ENCODE measurements around the gene TMEM89.
A peak's percentile ranks its signal among the peaks of the same experiment; 100 is the strongest.

TMEM89 gene

GRCh38 chr3:48641396-48641795 is 19.8 kb upstream of the TMEM89 start:
- DNase-seq (ENCODE audit: low read depth) = no peak

DNA sequence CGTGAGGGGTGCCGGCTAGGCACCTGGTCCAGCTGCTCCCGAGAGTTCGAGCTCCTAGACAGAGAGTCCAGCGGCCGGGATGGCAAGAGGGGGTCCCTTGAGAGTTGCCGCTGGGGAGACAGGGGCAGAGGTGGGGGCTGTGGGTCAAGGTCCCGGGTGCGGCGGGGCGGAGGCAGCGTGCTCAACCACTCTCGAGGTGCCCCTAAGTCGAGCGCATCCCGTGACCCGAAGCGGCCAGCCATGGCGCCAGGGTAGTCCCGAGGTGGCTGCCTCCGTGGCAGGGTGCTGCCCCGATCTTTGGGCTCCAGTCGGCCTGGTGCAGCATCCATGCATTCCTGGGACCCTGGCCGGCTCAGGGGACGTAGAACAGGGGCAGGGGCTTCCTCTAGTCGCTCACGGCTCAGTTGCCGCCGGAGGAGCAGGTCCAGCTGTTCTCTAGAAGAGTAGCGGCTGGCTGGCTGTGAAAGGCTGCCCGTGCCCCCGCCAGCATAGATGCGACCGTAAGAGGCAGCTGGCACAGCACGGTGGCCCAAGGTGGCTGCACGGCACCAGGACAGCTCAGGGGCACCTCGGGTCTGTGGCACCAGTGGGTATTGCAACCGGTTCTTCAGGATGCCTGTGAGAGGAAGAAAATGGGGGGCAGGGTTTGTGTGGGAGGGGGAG is 18.5 kb upstream of the TMEM89 start:
- no peak for DNase-seq (ENCODE audit: low read depth)

DNA sequence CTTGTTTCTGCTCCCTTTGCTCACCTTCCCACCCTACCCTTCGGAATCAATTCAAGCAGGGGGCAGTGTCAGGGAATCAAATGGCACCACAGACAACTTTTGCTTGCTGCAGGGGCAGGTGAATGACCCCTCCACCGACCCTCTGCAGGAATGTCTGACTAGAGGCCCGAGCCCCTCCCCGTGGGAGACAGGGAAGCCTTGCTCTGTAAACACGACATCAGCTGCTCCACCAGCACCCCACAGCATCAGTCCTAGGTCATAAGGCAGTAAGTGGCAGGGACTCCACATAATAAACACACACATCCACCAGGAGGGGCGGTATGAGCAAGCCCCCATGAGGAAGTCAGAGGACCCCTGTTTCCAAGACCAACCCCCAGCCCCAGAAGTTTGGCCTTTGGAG is 15.7 kb upstream of the TMEM89 start:
- no peak for DNase-seq (ENCODE audit: low read depth)

DNA sequence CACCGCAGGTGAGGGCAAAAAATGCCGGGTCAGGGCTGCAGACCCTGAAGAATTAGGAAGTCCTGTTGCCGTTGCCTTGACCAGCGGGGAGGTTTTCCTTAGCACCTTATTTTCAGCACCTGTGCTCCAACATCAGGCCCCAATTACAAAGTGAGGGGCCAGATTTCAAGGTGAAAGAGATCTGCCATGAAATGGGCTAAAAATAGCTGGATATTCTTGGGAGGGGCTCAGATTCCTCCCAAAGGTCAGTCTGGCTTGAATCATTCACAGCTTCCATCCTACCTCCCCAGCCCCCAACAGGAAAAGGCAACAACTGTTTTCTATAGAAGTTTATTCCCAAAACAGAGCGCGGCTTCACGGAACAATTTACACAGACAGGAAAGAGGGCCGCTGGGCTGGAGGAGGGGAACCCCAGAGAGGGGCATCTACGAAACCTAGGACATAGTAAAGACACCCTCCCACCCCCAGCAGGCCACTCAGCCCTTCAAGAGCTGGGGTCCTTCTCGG is 14.6 kb upstream of the TMEM89 start:
- no peak for DNase-seq (ENCODE audit: low read depth)

- DNase-seq (ENCODE audit: low read depth) = peak; percentile 82
Measured at GRCh38 chr3:48635222-48636021, 13.9 kb upstream of the TMEM89 start, which contains the start of gene SLC26A6. TSS of gene SLC26A6 (minus strand) at chr3:48635461. CDS start at chr3:48635393, 68 bp downstream.

DNA sequence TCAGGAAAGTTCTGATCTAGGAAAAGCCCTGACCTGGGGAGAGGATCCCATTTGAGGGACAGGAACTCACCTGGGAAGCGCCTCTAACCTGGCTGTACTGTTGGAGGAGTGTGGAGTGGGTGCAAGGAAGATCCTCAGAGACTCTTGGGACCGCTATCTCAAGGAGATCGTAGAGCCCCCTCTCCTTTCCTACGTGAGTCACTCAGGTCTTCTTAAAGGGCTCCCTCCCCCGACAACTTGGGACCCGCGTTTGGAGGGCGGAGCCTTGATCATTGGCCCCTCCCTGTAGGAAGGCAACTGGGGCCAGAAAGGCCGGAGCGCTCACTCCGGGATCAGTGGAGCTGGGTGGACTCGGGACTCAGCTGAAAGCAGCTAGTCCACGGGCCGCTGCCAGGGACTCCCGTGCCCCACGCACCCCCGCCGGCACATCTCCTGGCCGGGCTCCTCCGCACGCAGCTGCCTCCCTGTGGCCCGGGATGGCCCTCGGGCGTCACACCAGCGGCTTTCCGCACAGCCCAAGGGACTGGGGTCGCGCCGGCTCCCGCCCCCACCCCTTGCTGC is 13.2 kb upstream of the TMEM89 start:
- DNase-seq (ENCODE audit: low read depth) = peak; percentile 19

DNA sequence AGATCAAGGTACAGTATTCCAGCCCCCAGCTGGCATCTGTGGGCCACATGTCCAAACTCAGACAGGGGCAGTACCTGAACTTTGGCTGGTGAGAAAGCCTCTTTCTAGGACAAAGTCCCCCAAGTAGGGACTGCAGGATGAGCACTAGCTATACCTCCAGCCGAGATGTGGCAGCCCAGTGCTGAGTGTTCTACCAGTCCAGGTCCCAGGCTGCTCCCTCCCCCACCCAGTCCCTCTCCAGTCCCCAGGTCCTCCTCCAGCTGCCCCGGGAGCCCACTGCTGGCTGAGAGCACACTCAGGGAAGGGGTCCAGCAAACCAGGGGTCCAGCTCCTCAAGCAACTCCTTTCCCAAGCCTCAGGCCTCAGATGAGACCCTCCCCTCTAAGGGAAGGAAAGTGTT is 12.2 kb upstream of the TMEM89 start:
- no peak for DNase-seq (ENCODE audit: low read depth)

- DNase-seq (ENCODE audit: low read depth) = no peak
Measured at GRCh38 chr3:48633256-48633655, 11.7 kb upstream of the TMEM89 start.

DNA sequence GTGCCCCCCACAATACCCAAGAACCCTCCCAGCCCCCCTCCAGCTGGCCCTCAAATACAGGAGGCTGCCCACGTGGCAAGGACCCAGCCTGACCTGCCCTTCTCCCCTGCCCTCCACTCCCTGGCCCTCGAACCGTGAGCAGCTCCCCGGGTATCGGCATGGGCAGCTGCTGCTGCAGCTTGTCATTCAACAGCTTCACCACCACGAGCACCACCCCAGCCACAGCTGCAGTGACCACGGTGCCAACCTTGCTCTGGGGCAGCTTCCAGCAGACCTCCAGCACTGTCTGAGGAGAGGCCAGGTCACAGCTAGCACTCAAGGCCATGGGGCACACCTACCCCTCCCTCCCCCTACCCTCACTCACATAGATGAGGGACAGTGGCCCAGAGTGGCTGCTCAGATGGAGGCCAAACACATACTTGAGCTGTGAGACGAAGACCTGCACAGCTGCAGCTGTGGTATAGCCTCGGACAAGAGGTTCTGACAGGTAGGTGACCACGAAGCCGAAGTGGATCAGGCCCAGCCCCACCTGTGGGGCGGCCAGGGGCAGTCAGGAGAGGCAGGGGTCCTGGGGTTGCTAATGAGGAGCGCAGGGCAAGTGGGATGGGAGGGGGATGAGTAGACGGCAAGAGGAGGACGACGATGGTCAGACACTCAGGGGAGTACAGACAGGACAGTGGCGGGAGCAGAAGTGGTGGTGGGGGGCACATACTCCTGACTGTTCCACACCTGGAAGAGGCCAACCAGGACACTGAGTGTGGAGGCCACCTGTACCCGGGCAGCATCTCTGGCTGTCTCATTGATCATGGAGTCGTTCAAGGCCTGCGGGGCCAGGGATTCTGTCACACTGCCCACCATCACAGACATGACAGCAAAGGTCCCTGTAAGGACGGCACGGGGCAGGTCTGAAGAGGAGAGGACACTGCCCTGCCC is 10.2 kb upstream of the TMEM89 start:
- DNase-seq (ENCODE audit: low read depth) = no peak

- DNase-seq (ENCODE audit: low read depth) = no peak
Measured at GRCh38 chr3:48630833-48631232, 9.3 kb upstream of the TMEM89 start.

DNA sequence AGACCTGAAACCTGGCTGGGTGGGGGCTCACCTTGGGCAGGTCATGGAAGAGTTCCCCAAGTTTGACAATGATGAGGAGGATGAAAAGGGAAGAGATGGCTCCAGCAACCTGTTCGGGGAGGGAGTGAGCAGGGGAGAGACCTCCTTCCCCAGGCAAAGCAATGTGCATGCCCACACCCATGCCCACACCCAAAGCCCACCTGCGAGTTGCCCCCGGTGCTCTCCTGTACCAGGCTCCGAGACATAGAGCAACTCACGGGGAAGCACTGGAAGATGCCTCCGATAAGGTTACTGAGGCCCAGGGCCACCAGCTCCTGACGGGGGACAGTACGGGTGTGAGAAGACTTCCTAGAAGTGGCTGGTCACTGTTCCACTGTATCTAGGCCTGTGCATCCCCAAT is 8.8 kb upstream of the TMEM89 start:
- DNase-seq (ENCODE audit: low read depth) = no peak

DNA sequence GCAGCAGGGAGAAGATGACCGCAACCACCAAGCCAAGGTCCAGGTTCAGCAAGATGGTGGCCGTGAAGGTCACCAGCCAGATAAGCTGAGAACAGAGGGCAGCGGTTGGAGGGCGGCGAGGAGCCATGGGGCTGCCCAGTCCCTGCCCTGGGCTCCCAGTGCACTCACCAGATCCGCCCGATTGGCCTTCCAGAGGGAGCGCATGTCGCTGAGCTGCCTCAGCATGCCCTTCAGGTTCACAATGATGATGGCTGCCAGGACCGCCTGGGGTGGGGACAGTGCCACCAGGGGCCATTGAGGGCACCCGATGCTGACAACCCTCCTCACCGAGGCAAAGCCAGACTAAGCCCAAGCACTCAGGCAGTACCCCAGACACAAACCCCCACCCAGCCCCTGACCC is 8.3 kb upstream of the TMEM89 start:
- no peak for DNase-seq (ENCODE audit: low read depth)

- DNase-seq (ENCODE audit: low read depth) = no peak
Measured at GRCh38 chr3:48628277-48629017, 6.9 kb upstream of the TMEM89 start.

DNA sequence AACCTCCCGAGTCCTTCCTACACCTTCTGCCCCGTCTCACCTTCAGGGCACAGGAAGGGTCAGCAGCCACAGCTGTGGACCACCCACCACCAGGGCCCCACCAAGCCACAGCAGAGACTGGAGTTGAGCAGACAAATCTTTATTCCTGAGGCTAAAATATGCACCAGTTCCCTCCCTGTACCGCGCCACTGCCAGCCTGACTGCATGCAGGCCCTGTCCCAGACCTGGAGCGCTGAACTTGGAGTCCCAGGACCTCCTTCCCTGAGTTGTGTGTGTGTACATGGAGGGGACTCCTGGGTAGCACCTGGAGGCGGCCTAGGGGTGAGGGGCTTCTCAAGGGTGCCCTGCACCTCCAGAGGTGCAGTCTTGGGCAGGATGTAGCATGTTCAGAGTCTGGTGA is 4.0 kb upstream of the TMEM89 start:
- no peak for DNase-seq (ENCODE audit: low read depth)

DNA sequence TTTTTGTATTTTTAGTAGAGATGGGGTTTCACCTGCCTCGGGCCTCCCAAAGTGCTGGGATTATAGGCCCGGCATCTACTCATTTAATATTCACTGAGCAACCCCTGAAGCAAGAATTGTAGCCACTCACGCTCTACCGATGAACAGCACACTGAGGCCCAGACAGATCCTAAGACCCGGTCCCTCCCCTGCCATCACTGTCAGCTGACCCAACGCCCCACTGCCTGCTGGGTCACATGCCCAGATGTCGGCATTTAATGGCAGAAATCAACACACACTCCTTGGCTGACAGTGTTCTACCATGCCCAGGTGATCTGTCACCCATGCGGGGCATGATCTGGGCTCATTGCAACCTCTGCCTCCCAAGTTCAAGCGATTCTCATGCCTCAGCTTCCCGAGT is 3.2 kb upstream of the TMEM89 start:
- no peak for DNase-seq (ENCODE audit: low read depth)

DNA sequence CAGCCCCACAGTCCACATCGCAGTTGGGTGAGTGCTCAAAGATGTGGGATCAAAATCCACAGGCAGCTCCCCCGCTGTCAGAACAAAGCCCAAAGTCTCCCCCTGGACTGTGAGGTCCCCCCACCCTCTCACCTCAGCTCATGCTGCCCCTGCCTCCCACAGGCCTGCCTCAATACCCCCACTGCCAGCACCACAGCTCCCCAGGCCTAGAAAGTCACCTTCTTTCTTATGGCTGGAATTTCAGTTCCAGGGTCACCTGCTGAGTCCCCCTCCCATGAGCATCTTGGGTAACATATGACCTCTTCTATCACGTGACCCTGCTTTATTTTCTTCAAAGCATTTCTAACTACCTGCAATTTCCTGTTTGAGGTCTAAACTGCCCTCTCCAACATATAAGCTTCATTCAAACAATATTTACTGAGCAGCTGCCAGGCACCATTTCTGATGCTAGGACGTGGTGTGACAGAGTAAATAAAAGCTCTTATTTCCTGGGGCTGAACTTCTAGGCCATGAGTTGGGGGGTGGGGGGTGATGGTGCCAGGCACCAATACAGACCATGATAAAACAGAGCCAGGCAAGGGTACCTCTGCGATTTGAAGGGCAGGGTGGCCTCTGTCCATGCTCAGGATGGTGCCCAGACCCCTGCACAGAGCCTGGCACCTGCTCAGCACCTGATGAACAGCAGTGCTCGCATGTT is 2.4 kb upstream of the TMEM89 start:
- DNase-seq (ENCODE audit: low read depth) = no peak

- no peak for DNase-seq (ENCODE audit: low read depth)
Measured at GRCh38 chr3:48619541-48620524, 1.7 kb downstream of the TMEM89 start.

DNA sequence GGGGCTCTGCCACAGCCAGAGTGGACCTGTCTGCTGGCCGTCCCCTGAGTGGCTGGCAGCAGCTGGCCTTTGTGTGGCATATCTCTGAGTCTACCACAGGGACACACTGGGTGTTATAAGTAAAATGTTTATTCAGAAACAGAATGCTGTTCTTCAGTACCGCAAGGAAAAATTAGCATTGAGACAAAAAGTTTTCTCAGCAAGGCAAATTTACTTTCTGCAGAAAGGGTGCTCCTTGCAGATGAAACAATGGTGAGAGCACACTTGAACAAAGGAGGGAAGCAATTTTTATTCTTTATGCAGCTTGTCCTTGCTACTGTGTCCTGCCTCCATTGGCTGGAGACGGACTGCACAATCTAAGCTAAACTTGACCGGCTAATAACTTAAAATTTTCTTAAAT is 4.0 kb downstream of the TMEM89 start:
- DNase-seq (ENCODE audit: low read depth) = no peak

GRCh38 chr3:48614044-48614443 is 7.5 kb downstream of the TMEM89 start:
- no peak for DNase-seq (ENCODE audit: low read depth)
